Activated B cell treated with CpG ODN at 0.5 μM for 24 hours (primary cell): ENCODE results near the gene DGKB. TPM values are rescaled to one million over a fixed set of nuclear protein-coding genes. Genes with fewer than 3 reads are reported as not detected.

Experiments used
- ATAC-seq: fragments of 200-7000 bp; cut with Tn5 transposase; one replicate; pipeline ENCODE4 v1.10.0; 2021; ENCODE audit warnings: low read depth, mild to moderate bottlenecking, moderate library complexity
- CTCF ChIA-PET: fragments of 350-600 bp; sonication (Branson Sonifier 250); formaldehyde crosslinking; loops from one replicate; lab custom pipeline; 2021; ENCODE audit warnings: antibody characterized with exemption; lab: Charles Lee
- POLR2A ChIA-PET: fragments of 350-600 bp; sonication (Branson Sonifier 250); formaldehyde crosslinking; loops from one replicate; lab custom pipeline; 2021; ENCODE audit warnings: antibody characterized with exemption; lab: Charles Lee
- DNase-seq: peaks from one replicate; pipeline ENCODE4 v3.0.0; 2022
- H3K27ac Mint-ChIP-seq: one replicate; pipeline ENCODE4 v1.8.0; 2020; ENCODE audit warnings: mixed read lengths
- H3K27me3 Mint-ChIP-seq: one replicate; pipeline ENCODE4 v1.8.0; 2021; ENCODE audit warnings: mixed read lengths
- H3K36me3 Mint-ChIP-seq: one replicate; pipeline ENCODE4 v1.8.0; 2021; ENCODE audit warnings: low read depth, mixed read lengths
- H3K4me1 Mint-ChIP-seq: one replicate; pipeline ENCODE4 v1.8.0; 2021; ENCODE audit warnings: mixed read lengths
- H3K4me3 Mint-ChIP-seq: one replicate; pipeline ENCODE4 v1.8.0; 2020; ENCODE audit warnings: mild to moderate bottlenecking, mixed read lengths
- H3K9me3 Mint-ChIP-seq: one replicate; pipeline ENCODE4 v1.8.0; 2020; ENCODE audit warnings: mixed read lengths
- intact Hi-C: fragments of 100-400 bp; cut with micrococcal nuclease; formaldehyde crosslinking; loops from one replicate; pipeline ENCODE4 v1.15.1; 2024
- total RNA-seq: library from RNA; stranded (reverse); gene quantifications from 2 replicates; pipeline ENCODE4 v1.2.3, GENCODE V29; 2022
- TF ChIP-seq, protein P1 (sequence below): fragments of 200-600 bp; IDR thresholded peaks from one replicate; pipeline ENCODE4 v1.8.0; 2022; ENCODE audit warnings: antibody characterized with exemption, mild to moderate bottlenecking

DGKB gene
- total RNA-seq, 1 donor from 2014 or later = not detected

DNA sequence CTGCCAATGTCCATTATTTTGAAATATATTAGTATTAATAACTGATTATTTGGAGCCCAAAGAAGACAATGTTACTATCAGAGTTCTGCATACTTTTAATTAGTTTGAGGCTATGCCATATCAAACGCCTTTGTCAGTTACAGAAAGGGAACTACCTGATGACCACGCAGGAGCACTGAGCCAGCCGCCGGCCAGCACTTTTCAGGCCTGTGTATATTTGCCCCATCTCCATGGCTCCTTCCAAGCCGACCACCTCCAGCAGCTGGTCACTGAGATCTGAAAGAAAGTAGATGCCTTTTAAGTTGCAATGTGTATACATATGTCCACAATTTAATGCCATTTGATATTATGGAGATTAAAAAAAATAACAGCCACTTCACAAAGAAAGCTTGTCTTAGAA, 724.7 kb downstream of the DGKB start:
- ATAC-seq = no peak
- no peak for DNase-seq
- Mint-ChIP-seq H3K4me1 (no peaks in the 10 kb centered on the region), H3K36me3 (no peaks in the 10 kb centered on the region), H3K27ac (no peak overlapping the region), H3K4me3 (no peak overlapping the region), H3K27me3 (no peaks in the 10 kb centered on the region), H3K9me3 (no peaks in the 10 kb centered on the region)
- intact Hi-C loops = no loop called here
- ChIA-PET CTCF (no interaction called here), POLR2A (no interaction called here)
- TF ChIP-seq, protein P1, sequence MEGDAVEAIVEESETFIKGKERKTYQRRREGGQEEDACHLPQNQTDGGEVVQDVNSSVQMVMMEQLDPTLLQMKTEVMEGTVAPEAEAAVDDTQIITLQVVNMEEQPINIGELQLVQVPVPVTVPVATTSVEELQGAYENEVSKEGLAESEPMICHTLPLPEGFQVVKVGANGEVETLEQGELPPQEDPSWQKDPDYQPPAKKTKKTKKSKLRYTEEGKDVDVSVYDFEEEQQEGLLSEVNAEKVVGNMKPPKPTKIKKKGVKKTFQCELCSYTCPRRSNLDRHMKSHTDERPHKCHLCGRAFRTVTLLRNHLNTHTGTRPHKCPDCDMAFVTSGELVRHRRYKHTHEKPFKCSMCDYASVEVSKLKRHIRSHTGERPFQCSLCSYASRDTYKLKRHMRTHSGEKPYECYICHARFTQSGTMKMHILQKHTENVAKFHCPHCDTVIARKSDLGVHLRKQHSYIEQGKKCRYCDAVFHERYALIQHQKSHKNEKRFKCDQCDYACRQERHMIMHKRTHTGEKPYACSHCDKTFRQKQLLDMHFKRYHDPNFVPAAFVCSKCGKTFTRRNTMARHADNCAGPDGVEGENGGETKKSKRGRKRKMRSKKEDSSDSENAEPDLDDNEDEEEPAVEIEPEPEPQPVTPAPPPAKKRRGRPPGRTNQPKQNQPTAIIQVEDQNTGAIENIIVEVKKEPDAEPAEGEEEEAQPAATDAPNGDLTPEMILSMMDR = no peak

DNA sequence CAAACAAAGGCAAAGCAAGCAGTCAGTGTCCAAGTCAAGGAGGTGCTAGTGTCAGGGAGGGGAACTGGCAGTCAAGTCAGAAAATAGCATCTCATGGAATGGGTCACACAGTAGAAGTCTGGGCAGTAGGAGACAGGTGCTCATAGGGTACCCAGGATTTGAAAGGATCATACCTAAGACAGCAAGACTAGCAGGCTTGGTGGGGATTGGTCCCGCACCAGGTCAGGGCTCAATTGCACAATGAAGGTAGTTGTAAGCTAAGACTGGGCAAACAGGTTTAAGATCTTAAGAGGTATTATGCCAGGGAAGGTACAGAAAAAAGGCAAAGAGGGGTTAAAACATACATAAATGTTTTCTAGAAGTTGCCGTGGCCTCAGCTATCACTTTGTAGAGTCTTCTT, 731.7 kb downstream of the DGKB start:
- DNase-seq = no peak
- no peaks in the 10 kb centered on the region for H3K4me1 Mint-ChIP-seq
- H3K9me3 Mint-ChIP-seq = peaks cover 13% of the 10 kb centered on the region
- no peak for ATAC-seq
- H3K4me3 Mint-ChIP-seq = no peak overlapping the region
- intact Hi-C loops = no loop called here
- H3K27me3 Mint-ChIP-seq = no peaks in the 10 kb centered on the region
- CTCF ChIA-PET = no interaction called here
- POLR2A ChIA-PET = no interaction called here
- no peaks in the 10 kb centered on the region for H3K36me3 Mint-ChIP-seq
- H3K27ac Mint-ChIP-seq = no peak overlapping the region
- TF ChIP-seq, protein P1 = no peak

DNA sequence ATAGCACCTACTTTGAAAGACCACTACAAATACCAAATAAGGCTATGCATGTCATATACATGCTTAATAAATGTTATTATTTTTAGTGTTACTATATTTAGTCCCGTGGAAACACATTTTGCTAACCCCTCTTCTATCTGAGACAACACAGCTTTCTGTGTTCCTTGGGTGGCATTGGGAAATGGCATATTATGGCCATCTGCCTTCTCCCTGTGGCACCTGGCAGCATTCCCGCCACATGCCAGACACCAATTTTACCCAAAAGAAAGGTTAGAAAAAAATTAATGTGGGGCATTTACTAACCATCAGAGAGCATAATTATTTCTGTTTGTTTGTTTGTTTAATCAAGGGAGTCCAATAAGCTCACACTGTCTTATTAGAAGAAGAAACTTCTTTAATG, 744.4 kb downstream of the DGKB start:
- DNase-seq (no peak), ATAC-seq (no peak)
- CTCF ChIA-PET = no interaction called here
- H3K27me3 Mint-ChIP-seq = no peaks in the 10 kb centered on the region
- no peak overlapping the region for H3K27ac Mint-ChIP-seq
- TF ChIP-seq, protein P1 = no peak
- H3K4me3 Mint-ChIP-seq = no peak overlapping the region
- no peaks in the 10 kb centered on the region for H3K36me3 Mint-ChIP-seq
- POLR2A ChIA-PET = no interaction called here
- no peaks in the 10 kb centered on the region for H3K4me1 Mint-ChIP-seq
- intact Hi-C loops = no loop called here
- peaks cover 2% of the 10 kb centered on the region for H3K9me3 Mint-ChIP-seq

DNA sequence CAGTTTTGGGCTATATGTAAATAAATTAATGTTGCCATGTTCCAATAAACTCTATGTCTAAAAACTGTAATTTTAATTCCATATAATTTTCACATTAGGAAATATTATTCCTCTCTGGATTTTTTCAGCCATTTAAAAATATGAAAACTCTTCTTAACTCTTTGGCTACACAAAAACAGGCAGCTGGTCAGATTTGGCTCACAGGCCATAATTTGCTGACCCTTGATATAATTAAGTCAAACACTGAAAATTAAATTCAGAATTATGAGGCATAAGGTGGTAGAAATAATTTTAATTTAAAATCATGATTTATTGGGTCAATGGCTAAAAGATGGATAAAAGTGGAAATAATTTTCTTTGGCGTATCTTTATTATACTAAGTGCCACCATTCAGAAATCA, 746.1 kb downstream of the DGKB start:
- ChIA-PET POLR2A (no interaction called here), CTCF (no interaction called here)
- ATAC-seq = no peak
- intact Hi-C loops = no loop called here
- Mint-ChIP-seq H3K27me3 (no peaks in the 10 kb centered on the region), H3K4me3 (no peak overlapping the region), H3K9me3 (peaks cover 2% of the 10 kb centered on the region), H3K27ac (no peak overlapping the region), H3K4me1 (no peaks in the 10 kb centered on the region), H3K36me3 (no peaks in the 10 kb centered on the region)
- TF ChIP-seq, protein P1 = no peak
- no peak for DNase-seq

DNA sequence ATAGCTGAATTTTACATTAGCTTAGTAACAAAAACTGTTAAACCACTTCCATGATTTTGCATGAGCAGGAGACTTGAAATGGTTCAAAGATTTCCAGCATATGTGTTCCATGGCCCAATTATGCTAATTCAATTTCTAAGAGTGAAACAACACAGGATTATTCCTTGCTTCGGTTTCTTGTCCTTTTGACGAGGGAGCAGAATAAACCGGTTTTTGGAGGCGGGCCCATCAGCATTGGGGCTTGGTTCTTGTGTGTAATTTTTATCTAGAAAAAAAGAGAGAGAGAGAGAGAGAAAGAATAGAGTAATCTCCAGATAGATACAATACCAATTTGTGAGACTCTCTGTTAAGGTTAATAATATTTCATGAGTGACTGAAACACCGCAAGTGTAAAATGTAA, 753.6 kb downstream of the DGKB start:
- CTCF ChIA-PET = no interaction called here
- no peaks in the 10 kb centered on the region for H3K36me3 Mint-ChIP-seq
- no peak overlapping the region for H3K4me3 Mint-ChIP-seq
- intact Hi-C loops = no loop called here
- TF ChIP-seq, protein P1 = no peak
- no peak overlapping the region for H3K27ac Mint-ChIP-seq
- ATAC-seq = no peak
- DNase-seq = no peak
- H3K9me3 Mint-ChIP-seq = peaks cover 2% of the 10 kb centered on the region
- POLR2A ChIA-PET = no interaction called here
- no peaks in the 10 kb centered on the region for H3K4me1 Mint-ChIP-seq
- no peaks in the 10 kb centered on the region for H3K27me3 Mint-ChIP-seq
